ENCODE data around the gene CRYGN. TPM values are rescaled to one million over a fixed set of nuclear protein-coding genes. Genes with fewer than 3 reads are reported as not detected.

CRYGN gene
- total and polyA plus RNA-seq, 2 experiments from 2014 or later, result 0.59 to 1.5 TPM

GRCh38 chr7:151428378-151429236 is 11.3 kb downstream of the CRYGN start:
- Histone ChIP-seq H3K9me2 (ENCODE audit: insufficient read depth) (no peaks in the 10 kb centered on the region), H2AFZ (no peak overlapping the region), H3K27me3 (ENCODE audit: insufficient read depth) (no peaks in the 10 kb centered on the region), H3K36me3 (ENCODE audit: insufficient read depth) (no peaks in the 10 kb centered on the region; the same call in 1 of the 2 replicates), H3K4me3 (no peak overlapping the region), H3F3A (replicated peaks; ENCODE audit: low read depth) (no peaks in the 10 kb centered on the region), H4K20me1 (replicated peaks; ENCODE audit: insufficient read depth) (no peaks in the 10 kb centered on the region), H3K4me2 (no peak overlapping the region), H3K4me1 (ENCODE audit: insufficient read depth) (peaks cover 25% of the 10 kb centered on the region), H3K27ac (ENCODE audit: low read depth) (no peak overlapping the region), H3K79me2 (replicated peaks; ENCODE audit: insufficient read depth) (no peaks in the 10 kb centered on the region)
- H3K27me3 Mint-ChIP-seq (ENCODE audit: insufficient read depth, low read depth, poor library complexity), result peaks cover 7% of the 10 kb centered on the region
- no peaks in the 10 kb centered on the region for H3K9me3 Mint-ChIP-seq
- H3K36me3 Mint-ChIP-seq (ENCODE audit: low read depth), result no peaks in the 10 kb centered on the region
- peak; percentile 38 for ATAC-seq
- H3K4me3 Mint-ChIP-seq, result no peak overlapping the region; the same call in 2 of the 3 replicates
- peaks cover 28% of the 10 kb centered on the region for H3K4me1 Mint-ChIP-seq
- no peak for TF ChIP-seq EZH2phosphoT487 (IDR thresholded peaks at IDR 0.05; ENCODE audit: unreplicated experiment)
- TF ChIP-seq ETS1 (IDR thresholded peaks at IDR 0.05), result no peak
- no peak for TF ChIP-seq CREB1 (CRISPR knock-in tag; IDR thresholded peaks at IDR 0.05; ENCODE audit: low read depth)
- no peak for DNase-seq (ENCODE audit: low spot score)
- no peak overlapping the region for H3K27ac Mint-ChIP-seq

GRCh38 chr7:151427705-151428377 is 12.1 kb downstream of the CRYGN start:
- Histone ChIP-seq H3K9me2 (ENCODE audit: insufficient read depth) (no peaks in the 10 kb centered on the region), H3K36me3 (ENCODE audit: insufficient read depth) (no peaks in the 10 kb centered on the region; the same call in 1 of the 2 replicates), H3K4me2 (no peak overlapping the region), H3K4me1 (ENCODE audit: insufficient read depth) (peaks cover 25% of the 10 kb centered on the region), H3K79me2 (replicated peaks; ENCODE audit: insufficient read depth) (no peaks in the 10 kb centered on the region), H3K27ac (ENCODE audit: low read depth) (no peak overlapping the region), H3K4me3 (no peak overlapping the region), H4K20me1 (replicated peaks; ENCODE audit: insufficient read depth) (no peaks in the 10 kb centered on the region), H3F3A (replicated peaks; ENCODE audit: low read depth) (no peaks in the 10 kb centered on the region), H3K27me3 (ENCODE audit: insufficient read depth) (no peaks in the 10 kb centered on the region), H2AFZ (no peak overlapping the region)
- H3K4me3 Mint-ChIP-seq, result no peak overlapping the region
- peaks cover 28% of the 10 kb centered on the region for H3K4me1 Mint-ChIP-seq
- DNase-seq (ENCODE audit: low spot score) (no peak), ATAC-seq (no peak)
- peaks cover 4% of the 10 kb centered on the region; the same call in 2 of the 3 replicates for H3K9me3 Mint-ChIP-seq
- H3K27me3 Mint-ChIP-seq (ENCODE audit: insufficient read depth, low read depth, poor library complexity), result peaks cover 7% of the 10 kb centered on the region
- H3K27ac Mint-ChIP-seq, result no peak overlapping the region
- no peaks in the 10 kb centered on the region for H3K36me3 Mint-ChIP-seq (ENCODE audit: low read depth)
- TF ChIP-seq JUNB (IDR thresholded peaks at IDR 0.05; ENCODE audit: unreplicated experiment), result no peak
- TF ChIP-seq EZH2phosphoT487 (IDR thresholded peaks at IDR 0.05; ENCODE audit: unreplicated experiment), result no peak
- no peak for TF ChIP-seq ZNF462 (CRISPR knock-in tag; IDR thresholded peaks at IDR 0.05)
- no peak for TF ChIP-seq REST (IDR thresholded peaks at IDR 0.05; ENCODE audit: unreplicated experiment)
- no peak for TF ChIP-seq STAT1 (IDR thresholded peaks at IDR 0.05; ENCODE audit: unreplicated experiment)
- no peak for TF ChIP-seq EZH2 (IDR thresholded peaks at IDR 0.05; ENCODE audit: low read depth, unreplicated experiment)
- no peak for TF ChIP-seq NANOG (IDR thresholded peaks at IDR 0.05; ENCODE audit: borderline replicate concordance)

Data from GM23338 (cell line).